Left lobe of liver (tissue), 2 donors: ENCODE measurements around the gene TMEM120B. TPM values are rescaled to one million over a fixed set of nuclear protein-coding genes. Genes with fewer than 3 reads are reported as not detected.

ENCODE experiments used
- ATAC-seq: fragments of 200-7000 bp; cut with Tn5 transposase; one replicate; pipeline ENCODE4 v1.9.1; 2020; ENCODE audit warnings: mild to moderate bottlenecking, moderate library complexity
- DNase-seq: peaks from one replicate; pipeline ENCODE4 v3.0.0-alpha.2; 2020; ENCODE audit warnings: low spot score
- total RNA-seq: library from RNA; stranded (reverse); gene quantifications from one replicate; pipeline ENCODE4 v1.2.1, GENCODE V29; 2021
- donor health status: DM: no; HTN: no; CAD: no; lungs with moderate emphysema.
- donor health status: DM: no; HTN: yes; CAD: no.

The TMEM120B gene
- total RNA-seq, 1 donor from 2014 or later, result 5.6 TPM

DNA sequence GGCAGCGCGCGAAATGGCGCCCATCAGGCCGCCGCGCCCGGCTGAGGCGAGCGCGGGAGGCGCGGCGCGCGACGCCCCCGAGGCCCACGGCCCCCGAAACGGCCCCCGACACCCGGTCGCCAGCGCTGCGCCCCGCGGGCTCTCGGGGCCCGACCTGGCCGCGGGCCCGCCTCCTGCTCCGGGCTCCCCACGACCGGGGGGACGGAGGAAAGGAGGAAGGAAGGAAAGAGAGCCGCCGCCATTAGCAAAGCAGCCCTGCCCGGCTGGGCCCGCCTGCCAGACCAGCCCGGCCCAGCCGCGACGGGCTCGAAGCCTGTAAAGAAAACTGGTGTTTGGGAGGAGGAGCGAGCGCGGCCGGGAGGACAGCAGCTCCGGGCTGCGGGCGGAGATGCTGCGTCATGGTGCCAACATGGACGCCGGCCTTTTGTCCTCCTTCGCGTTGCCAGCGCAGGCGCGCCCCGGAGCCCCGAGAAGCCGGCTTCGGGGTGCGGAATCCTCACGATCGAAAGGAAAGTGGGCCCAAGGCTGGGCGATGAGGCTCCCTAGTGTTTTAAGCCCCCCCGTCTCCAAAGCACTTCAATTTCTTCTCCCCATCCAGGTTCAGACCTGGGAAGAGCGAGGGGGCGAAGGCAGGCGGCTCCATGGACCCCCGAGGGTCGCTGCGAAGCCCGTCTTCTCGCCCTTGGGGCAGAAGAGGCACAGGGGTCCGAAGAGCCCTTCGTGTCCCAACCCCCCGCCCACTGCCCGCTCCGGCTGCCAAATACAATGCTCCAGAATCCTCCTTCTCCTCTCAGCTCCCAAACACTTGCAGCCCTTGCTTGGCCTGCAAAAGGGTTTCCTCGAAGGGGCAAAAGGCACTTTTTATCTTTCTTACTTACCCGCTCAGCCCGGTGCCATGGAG, 88.4 kb downstream of the TMEM120B start:
- DNase-seq (peak; percentile 82), ATAC-seq (peak; percentile 2)

DNA sequence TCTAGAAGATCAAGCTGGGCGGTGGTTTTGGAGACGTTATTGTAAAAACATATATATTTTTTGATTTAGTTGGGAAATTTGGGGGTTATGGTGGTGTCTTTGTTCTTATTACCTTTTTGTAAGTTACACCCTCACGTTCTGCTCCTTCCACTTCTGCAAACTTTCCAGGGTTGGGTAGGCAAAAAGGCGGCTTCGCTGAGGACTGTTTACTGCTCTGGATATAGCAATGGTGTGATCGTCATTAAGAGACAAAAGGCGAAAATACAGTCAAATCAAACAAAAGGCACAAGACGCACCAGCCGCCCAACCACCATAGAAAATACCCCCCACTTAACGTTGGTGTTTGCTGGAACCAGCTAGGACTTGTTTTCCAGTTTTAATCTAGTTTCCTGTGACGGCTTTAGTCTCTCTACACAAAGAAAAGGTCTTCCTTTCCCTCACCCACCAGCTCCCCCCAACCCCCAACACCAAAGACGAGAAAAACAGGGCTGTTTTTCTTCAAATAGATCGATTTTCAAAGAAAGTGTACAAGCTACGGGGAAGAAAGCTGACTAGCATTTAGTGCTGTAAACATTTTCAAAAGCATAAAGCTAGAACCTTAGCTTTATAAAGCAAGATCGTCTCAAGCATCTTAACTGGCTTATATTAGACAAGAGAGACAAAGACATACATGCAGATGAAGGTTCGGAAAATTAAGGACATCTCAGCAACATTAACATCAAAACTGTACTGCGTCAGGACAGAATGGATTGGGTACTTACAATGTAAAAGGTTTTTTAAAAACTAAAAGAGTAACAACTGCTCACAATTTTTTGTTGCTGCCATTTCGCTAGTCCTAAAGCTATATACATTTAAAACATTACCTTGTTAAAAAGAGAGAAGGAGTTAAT, 89.3 kb downstream of the TMEM120B start:
- DNase-seq, result no peak
- no peak for ATAC-seq

DNA sequence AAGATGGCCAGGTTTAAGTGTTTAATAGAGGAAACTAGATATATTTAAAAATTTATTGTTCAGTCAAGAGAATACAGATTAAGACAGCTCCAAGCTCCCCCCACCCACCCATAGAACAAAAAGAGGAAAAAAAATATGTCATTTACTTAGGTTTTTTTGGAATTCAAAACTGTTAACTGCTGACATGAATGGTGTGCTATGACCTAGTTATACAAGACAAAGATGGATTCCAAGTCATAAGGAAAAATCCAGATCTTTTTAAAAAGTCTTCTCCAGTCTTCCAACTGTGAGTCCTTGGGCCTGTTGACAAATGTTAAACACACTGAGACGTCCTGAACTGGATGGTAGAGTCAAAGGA, 89.9 kb downstream of the TMEM120B start:
- ATAC-seq (no peak), DNase-seq (no peak)

DNA sequence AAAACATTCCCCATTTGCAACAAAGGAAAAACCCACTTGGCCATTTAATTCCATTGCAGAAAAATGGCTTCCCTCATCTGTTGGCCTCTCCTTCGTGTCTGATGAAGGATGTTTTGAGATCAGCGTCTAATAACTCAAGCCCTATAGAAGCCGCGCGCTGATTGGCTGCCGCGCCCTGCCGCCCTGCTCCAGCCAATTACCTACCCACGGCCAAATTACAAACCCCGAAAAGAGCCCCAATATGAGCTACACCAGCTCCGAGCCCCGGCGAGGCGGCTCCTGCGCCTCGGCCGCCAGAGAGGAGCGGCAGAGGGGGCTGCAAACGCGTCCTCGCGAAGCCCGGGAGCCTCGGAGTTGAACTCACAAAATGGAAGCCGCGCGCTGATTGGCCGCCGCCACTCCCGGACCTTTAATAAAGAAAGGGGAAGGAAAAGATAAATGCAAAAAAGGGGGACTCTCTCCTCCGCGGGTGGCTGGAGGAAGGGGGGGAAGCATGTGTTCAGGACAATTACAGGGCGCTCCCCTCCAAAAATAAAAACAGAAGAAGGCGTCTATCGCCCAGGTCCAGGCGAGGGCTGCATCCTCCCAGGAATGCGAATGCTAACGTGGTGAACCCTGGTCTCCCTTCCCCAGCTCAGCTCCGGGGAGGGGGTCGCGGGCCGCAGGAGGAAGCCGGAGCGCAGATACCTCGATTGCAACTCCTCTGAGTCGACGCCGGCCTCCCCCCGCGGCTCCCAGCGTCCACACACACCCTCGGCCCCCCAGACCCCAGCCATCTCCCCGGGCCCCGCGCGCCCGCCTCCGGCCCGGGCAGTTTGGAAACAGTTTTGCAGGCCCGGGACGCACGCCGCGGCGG, 90.5 kb downstream of the TMEM120B start:
- ATAC-seq, result peak; percentile 29

DNA sequence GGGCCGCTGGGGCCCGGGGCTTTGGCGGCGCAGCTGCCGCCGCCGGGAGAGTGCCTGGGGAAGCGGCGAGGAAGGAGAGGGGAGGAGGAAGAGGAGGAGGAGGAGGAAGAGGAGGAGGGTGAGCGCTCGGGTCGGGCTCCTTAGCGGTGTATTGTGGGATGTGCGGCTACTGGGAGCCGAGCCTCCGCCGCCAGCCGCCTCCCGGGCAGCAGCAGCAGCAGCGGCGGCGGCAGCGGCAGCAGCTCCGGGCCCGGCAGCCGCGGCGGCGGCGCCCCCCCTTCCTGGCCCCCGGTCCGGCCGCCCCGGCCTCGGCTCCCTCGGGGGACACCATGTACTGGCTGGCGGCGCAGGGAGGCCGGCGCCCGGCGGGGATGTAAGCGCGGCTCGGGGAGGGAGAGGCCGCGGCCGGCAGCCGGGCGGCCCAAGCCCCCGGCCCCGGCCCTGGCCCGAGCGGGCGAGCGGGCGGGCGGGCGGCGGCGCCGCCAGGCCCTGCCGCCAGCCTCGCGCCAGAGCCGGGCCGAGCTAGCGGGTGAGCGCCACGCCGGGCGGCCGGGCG, 91.4 kb downstream of the TMEM120B start, which contains the start of gene SETD1B:
SETD1B (plus strand) TSS at position 149 of the 556 bp plus-strand sequence. CDS start 729 bp downstream, outside the sequence.
- DNase-seq (peak; percentile 68), ATAC-seq (peak; percentile 5)

More for the DNA sequence above, 90.5 kb downstream of the TMEM120B start:
- peak; percentile 92 for DNase-seq

DNA sequence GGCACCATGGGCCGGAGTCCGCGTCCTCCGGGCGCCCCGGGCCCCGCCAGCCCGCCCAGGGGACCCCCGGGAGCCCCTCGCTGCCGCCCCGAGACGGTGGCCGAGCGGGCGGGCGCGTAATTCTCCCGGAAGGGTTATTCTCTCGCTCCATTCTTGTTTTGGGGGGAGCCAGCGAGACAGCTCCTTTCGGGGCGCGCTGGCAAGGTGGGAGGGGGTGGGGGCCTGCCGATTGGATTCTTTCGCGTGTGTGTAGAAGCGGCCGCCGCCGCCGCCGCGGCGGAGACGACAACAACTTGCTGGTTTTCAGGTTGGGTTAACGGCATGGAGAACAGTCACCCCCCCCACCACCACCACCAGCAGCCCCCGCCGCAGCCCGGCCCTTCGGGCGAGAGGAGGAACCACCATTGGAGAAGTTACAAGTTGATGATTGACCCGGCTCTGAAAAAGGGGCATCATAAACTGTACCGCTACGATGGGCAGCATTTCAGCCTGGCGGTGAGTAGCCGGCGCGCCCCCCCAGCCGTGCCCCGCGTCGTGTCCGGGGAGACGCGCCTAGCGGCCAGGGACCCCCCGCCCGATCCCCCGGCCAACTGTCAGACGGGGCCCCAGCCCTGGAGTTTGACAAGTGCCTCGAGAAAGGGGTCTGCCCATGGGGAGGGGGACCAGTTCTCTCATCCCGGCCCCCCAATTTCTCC, 92.0 kb downstream of the TMEM120B start:
- ATAC-seq (peak; percentile 1), DNase-seq (peak; percentile 71)

DNA sequence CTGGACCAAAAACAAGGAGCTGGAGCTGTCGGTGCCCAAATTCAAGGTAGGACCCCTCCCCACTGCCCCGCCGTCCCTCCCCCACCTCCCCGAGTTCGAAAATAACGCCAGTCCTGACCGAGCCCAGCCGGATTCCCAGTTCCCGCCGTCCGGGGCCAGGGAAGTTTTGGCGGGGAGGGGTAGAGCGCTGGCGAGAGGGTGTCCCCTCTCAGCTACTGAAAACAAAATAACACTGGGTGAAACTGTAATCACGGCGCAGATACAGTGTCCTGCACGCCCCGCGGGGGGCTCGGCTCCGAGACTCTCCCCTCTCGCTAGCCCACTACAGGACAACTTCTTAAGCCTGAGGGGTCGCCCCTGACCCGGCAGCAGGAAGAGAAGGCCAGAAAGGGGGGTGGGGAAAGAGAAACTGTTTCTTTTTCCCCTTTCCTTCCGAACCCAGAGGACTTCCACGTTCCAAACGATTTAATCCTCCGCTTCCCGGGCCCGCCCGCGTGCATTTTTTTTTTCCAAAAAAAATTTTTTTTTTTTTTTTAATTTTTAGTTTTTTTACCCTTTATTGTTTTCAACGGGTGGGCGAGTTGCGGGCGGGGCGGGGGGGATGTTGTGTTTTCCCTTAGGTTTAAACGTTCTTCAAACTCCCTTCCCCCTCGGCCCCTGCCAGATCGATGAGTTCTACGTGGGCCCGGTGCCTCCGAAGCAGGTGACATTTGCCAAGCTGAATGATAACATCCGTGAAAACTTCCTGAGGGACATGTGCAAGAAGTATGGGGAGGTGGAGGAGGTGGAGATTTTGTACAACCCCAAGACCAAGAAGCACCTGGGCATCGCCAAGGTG, 92.8 kb downstream of the TMEM120B start:
- no peak for ATAC-seq
- no peak for DNase-seq

DNA sequence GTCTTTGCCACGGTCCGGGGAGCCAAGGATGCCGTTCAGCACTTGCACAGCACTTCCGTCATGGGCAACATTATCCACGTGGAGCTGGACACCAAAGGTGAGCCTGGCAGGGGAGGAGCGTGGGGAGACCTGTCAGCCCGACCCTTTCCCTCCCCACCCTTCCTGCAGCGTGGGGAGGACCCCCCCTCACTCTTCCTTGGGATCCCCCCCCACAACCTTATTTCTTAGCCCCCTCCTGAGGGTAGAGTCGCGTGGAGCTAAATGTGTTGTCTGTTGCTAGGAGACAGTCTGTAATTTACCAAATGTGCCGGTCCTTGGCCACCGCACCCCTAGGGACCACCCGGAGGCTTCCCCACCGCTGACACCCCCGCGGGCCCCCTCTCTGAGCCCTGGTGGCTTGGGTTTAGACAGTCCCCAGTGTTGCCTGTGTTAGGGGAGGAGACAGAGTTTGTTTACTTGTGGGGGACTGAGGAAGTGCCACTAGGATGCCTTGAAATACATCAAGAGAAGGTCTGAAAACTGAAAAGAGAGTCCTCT, 93.5 kb downstream of the TMEM120B start:
- ATAC-seq, result peak; percentile 2
- peak; percentile 50 for DNase-seq

DNA sequence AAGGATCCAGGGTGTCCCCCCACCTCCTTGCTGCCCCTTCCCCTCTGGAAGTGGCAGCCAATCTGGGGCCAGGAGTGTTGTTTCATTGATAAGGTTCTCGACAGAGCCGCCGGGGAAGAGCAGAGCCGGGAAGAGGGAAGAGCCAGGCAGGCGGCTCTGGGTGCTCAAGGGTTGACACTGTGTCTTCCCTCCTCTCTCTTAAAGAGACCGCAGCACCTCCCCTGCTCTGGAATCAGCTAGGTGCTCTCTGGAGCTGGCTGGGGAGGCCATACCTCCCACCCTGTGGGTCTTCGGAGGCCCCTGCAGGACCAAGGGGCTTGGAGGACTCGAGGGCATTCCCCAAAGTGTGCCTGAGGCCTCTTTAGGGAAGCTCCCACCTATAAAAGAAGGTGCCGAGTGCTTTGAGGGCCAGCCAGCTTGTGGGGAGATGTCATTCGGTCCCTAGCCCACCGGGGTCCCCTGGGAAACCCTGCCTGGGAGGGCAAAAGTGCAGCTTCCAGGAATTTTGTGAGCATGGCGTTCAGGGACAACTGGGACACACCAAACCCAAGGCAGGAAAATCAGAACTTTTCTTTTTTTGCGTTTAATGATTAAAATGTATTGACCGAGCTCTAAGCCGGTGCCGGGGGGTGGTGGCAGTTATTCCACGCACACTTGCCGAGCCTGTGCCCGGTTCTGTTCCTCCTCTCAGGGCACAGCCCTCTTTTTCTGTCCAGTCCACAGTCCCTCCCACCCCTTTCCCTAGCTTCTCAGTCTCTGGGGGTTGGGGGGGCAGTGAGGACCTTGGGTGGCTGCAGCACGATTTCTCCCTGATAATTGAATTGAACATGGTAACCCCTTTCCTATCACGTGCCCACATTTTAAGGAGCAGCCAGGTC, 94.2 kb downstream of the TMEM120B start:
- ATAC-seq, result peak; percentile 50
- DNase-seq, result peak; percentile 84

DNA sequence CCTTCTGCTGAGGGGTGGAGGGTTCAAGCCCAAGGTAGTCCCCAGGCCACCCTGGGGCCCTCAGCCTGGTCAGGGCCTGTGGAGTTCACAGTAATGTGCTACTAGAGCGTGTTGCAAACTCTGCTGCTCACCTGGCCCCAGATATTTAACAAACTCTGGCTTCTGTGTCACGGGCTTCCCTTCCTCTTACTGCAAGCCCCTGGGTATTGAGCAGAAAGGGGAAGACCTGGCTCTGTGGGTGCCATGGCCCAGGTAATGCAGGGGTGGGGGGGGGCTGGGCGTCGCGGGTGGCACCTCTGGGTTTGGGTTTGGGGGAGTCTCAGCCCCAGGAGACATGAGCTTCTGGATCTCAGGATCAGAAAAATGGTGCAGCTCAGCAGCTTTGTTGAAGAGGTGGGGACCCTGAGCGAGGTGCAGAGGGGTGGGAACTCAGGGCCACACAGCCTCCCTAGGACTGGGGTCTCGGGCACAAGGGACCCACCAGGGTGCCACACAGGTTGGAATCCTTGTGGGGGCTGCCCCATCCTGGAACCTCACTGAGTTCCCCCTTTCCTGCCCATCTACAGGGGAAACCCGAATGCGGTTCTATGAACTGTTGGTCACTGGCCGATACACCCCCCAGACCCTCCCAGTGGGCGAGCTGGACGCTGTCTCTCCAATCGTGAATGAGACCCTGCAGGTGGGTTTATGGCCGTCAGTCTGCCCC, 95.2 kb downstream of the TMEM120B start:
- DNase-seq (no peak), ATAC-seq (no peak)

DNA sequence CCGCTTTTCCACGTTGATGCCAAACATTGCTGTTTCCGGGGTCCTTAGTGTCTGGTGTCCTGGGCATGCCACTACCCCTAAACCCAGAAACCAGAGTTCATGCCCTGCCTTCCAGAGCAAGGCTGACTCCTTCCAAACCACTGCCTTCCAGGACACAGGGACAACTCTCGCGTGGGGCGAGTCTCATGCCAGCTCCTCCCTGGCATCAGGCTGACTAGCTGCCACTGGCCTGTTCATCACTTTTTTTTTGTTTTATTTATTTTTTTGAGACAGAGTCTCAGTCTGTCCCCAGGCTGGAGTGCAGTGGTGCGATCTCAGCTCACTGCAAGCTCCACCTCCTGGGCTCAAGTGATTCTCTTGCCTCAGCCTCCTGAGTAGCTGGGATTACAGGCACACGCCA, 96.1 kb downstream of the TMEM120B start:
- ATAC-seq, result no peak
- DNase-seq, result no peak

DNA sequence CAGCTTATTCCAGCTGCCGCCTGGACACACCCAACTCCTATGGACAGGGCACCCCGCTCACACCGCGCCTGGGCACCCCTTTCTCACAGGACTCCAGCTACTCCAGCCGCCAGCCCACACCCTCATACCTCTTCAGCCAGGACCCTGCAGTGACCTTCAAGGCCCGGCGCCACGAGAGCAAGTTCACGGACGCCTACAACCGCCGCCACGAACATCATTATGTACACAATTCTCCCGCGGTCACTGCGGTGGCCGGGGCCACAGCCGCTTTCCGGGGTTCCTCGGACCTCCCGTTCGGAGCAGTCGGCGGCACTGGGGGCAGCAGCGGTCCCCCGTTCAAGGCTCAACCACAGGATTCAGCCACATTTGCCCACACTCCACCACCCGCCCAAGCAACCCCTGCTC, 97.2 kb downstream of the TMEM120B start:
- DNase-seq, result no peak
- no peak for ATAC-seq

DNA sequence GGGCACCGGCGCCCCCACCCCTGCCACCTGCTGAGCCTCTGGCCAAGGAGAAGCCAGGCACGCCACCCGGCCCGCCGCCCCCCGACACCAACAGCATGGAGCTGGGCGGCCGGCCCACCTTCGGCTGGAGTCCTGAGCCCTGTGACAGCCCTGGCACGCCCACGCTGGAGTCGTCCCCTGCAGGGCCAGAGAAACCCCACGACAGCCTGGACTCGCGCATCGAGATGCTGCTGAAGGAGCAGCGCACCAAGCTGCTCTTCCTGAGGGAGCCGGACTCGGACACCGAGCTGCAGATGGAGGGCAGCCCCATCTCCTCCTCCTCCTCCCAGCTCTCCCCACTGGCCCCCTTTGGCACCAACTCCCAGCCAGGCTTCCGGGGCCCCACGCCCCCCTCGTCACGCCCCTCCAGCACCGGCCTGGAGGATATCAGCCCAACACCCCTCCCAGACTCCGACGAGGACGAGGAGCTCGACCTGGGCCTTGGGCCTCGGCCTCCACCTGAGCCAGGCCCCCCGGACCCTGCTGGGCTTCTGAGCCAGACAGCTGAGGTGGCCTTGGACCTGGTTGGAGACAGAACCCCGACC, 97.8 kb downstream of the TMEM120B start:
- DNase-seq, result peak; percentile 48

DNA sequence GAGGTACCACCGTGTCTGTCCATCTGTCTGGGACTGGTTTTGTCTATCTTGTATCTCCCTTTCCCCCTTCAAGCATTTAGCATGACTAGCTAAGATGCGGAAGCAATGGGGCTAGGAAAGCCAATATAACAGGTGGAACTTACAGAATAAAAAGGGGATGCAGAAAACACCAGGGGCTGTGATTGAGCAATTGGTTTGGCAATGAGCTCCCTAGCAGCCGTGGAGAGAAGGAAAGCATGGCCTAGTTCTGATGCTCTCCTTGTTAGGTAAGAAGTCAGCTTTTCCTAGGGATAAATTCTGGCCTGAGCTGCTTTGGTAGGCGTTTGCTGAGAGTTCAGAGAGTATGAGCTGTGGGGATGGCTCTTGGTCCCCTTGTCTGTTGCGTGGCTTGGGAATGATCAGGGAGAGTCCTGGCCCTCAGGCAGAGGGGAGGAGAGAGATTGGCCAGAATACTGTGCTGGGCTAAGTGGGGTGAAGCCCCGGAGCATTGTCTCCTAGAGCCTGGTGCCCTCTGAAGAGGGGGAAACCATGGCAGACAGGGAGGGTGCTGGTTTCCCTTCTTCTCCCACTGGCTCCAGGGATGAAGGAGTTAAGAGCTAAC, 98.4 kb downstream of the TMEM120B start:
- no peak for ATAC-seq
- DNase-seq, result no peak

More for the DNA sequence above, 97.8 kb downstream of the TMEM120B start:
- no peak for ATAC-seq

DNA sequence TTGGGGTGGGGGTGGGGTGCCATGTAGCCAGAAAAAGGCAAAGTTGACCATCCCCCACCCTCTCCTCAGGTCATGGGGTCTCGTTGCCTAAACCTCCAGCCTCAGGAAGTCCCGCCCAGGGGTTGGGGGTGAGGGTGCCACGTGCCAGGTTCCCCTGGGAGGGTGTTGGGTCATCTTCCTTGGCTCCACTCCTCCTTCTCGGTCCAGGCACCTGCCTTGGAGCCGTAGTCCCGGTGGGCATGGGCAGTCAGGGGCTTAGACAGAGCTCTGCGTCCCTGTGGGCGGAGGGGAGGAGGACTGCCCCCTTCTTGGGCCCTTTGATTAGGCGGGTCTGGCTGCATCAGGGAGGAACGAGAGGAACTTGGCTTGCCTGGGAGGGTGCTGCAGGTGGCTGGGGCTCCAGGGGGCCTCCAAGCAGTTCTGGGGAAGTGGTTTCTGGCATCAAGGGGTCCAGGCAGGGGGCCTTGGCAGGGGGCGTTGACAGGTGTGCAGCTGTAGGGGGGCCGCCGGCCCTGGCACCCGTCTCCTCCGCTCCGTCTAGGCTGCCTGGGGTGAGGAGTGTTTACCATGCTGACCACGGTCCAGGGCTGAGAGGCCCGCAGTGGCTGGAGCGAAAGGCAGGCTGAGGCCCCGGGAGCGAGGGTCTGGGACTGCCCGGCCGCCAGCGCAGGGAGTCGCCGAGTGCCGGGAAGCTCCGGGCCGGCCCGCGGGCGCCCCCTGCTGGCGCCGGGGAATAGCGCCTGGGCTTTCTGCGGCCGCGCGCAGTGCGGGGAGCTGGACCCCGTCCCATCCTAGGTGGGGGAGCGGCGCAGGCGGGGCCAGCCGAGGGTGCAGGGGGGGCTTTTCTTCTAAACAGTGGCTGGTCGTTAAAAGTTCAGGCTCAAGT, 99.1 kb downstream of the TMEM120B start:
- peak; percentile 86 for ATAC-seq
- peak; percentile 85 for DNase-seq
